GM21723 (cell line): Measurements from ENCODE around the gene DISC1.
"Not testable (repeated sequence)": the region's sequence is repeated elsewhere in the genome, so short reads cannot be mapped to it uniquely, and the experiment has no call there.

Experiments used
- ATAC-seq: cut with Tn5 transposase; IDR thresholded peaks from one replicate; pipeline ENCODE4 v1.9.1; 2021; ENCODE audit warnings: mild to moderate bottlenecking, moderate library complexity; ENCODE audit not compliant: unreplicated experiment

The DISC1 gene

DNA sequence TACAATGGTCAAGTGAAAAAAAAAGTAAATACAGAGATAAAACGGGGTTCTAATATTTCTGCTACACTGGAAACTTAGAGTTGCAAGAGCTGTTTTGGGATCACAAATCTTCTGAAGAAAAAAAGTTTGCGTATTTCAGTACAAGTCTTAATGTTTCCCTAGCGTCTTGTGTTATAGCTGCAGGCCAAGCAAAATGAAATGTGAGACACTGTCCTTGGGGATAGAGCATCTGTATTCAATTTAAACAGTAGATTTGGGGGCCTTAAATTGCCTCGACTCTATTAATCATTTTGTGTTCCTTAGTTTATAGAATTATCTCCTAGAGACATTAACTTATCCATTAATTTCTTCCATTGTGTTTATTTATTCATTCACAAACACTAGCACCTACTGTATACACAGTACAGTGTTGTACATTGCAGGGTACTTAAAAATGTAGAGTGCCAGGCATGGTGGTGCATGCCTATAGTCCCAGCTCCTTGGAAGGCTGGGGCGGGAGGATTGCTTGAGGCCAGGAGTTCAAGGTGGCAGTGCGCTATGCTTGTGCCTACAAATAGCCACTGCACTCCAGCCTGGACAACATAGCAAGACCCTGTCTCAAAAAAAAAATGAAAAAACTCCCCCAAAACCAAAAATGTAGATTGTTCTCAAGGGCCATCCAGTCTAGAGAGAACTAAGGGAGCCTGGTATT is 7.9 kb downstream of the DISC1 start:
- no peak for ATAC-seq

DNA sequence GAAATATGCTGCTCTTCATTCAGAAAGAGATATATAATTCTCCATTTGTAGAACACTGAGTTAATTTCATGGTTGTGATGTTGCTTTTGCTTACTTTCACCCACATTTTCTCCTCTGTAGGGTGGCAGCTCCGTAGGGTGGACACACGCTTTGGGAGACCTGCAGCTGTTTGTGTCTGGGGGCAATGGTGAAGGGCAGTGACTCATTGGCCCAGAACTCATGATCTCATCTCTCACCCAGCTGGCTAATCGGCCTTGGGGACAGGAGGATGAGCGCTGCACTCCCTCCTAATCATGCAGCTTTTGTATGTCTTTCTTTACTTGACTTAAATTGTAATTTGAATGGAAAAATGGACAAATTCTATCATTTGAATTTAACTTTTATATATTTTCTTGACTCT is 9.6 kb downstream of the DISC1 start:
- ATAC-seq, result no peak

DNA sequence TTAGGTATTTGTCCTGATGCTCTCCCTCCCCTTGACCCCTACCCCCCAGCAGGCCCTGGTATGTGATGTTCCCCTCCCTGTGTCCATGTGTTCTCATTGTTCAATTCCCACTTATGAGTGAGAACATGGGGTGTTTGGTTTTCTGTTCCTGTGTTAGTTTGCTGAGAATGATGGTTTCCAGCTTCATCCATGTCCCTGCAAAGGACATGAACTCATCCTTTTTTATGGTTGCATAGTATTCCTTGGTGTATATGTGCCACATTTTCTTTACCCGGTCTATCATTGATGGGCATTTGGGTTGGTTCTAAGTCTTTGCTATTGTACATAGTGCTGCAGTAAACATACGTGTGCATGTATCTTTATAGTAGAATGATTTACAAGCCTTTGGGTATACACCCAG is 10.3 kb downstream of the DISC1 start:
- not testable (repeated sequence) for ATAC-seq

DNA sequence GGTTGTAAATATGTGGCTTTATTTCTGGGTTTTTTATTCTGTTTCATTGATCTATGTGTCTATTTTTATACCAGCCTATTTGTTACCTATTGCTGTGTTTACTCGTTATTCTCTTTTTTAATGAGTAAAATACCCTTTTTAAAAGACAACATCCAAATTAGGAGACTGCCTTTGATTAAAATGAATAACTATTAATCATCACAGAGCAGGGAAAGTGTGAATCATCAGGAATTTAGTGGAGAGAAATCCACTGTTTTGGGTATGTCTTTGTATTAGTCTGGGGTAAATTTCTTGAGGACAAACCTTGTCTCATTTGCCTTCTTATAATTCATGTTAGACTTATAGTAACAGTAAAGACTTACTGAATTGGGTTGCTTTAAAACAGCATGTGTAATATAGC is 12.1 kb downstream of the DISC1 start:
- no peak for ATAC-seq

DNA sequence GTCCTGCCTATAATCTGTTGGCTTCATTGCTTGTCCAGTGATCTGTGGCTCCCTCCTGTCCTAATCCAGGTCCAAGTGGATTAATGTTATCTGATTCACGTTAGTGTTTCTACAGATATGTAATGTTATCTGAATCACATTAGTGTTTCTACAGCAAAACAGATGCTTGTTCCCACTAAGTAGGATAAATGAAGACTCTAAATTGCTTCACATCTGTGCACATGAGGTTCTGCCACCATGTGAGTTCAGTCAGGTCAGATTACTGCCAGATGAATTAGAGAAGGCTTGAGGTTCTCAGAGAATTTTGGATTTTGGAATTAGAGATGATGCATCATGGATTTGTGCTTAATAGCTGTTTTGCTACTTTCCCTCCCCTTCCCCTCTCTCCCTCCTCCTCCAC is 13.2 kb downstream of the DISC1 start:
- ATAC-seq, result no peak

DNA sequence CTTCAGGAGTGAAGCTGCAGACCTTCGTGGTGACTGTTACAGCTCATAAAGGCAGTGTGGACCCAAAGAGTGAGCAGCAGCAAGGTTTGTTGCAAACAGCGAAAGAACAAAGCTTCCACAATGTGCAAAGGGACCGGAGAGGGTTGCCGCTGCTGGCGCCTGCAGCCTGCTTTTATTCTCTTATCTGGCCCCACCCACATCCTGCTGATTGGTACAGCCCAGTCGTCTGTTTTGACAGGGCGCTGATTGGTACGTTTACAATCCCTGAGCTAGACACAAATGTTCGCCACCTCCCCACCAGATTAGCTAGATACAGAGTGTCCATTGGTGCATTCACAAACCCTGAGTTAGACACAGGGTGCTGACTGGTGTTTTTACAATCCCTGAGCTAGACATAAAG is 14.9 kb downstream of the DISC1 start:
- ATAC-seq, result not testable (repeated sequence)

DNA sequence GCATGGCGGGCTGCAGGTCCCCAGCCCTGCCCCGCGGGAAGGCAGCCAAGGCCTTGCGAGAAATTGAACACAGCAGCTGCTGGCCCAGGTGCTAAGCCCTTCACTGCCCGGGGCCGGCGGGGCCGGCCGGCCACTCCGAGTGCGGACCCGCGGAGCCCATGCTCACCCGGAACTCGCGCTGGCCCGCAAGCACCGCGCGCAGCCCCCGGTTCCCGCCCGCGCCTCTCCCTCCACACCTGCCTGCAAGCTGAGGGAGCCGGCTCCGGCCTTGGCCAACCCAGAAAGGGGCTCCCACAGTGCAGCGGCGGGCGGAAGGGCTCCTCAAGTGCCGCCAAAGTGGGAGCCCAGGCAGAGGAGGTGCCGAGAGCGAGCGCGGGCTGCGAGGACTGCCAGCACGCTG is 15.5 kb downstream of the DISC1 start:
- ATAC-seq, result not testable (repeated sequence)

DNA sequence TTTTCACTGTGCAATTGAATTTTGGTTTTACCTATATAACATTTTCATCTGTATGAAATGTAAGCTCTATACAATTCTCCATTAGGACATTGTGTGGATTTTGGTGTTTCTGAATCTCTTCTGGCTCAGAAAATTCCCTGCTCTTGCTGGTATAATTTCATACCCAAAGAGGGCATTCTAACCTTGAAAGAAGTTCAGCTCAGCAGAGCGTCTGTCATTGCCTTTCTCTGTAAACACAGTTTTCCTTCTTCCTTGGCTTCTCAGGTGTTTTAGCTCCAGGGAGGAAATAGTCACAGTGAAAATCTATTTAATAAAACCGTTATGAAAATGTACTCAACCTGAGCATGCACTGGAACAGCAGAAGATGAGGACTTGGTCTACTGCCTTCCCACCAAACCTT is 16.0 kb downstream of the DISC1 start:
- no peak for ATAC-seq

DNA sequence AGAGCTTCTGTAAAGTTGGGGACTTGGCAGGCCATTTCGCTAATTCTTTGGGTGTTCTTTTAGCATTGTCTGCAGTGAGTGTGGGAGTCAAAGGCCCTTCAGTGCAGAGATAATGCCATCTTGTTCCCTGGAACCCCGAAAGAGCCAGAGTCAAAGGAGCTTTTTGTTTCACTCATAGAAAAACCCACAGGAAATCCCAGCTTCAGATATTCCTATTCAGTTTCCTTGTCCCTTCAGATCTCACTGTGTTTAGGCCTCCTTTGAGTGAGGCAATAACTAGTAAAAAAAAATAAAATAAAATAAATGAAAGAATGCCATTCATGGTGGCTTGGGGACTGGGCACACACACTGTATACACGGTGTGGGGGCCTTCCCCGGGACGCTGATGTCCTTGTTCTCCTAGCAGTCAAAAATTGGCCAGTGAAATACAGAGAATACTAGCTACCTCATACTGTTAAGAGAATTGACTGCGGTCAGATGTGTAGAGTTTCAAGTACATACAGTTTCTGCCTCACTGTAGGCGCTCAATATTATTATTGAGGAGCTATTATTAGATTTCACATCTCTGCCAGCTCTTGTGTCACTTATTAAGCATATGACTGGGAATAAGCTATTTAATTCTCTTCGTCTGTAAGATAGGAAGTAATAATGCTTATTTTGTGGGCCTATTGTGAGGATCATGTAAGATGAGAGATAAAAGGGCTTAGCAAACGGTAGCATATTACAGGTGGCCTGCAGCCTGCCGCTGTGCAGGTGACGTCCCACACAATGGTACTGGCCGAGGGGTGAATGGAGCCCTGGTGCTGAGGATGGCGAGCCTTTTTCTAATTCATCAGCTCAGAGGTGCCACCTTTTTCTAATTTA is 16.7 kb downstream of the DISC1 start:
- ATAC-seq, result no peak

DNA sequence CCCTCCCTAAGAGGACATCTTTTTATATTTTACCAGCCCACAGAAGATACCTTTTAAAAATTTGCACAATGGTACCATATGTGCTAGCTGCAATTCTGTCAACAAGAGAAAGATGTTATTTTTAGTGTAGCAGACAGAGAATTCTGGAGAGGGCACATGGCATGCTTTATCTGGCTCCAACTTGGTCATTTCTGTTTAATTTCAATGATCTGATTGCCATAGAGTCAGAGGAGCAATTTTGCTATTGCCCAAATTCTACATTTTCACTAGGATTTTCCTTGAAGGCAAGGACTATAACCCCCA is 17.3 kb downstream of the DISC1 start:
- no peak for ATAC-seq

DNA sequence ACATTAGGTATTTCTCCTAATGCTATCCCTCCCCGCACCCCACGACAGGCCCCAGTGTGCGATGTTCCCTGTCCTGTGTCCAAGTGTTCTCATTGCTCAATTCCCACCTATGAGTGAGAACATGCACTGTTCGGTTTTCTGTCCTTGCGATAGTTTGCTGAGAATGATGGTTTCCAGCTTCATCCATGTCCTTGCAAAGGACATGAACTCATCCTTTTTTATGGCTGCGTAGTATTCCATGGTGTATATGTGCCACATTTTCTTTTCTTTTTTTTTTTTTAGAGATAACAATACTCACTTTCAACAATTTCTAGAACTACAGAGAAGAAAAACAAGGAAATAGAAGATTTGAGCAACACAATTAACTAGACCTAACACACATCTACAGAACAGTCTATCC is 19.0 kb downstream of the DISC1 start:
- ATAC-seq, result not testable (repeated sequence)

DNA sequence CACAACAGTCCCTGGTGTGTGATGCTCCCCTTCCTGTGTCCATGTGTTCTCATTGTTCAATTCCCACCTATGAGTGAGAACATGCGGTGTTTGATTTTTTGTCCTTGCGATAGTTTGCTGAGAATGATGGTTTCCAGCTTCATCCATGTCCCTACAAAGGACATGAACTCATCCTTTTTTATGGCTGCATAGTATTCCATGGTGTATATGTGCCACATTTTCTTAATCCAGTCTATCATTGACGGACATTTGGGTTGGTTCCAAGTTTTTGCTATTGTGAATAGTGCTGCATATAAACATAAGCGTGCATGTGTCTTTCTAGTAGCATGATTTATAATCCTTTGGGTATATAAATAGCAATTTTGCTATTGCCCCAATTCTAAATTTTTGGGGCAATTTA is 19.6 kb downstream of the DISC1 start:
- ATAC-seq, result not testable (repeated sequence)

DNA sequence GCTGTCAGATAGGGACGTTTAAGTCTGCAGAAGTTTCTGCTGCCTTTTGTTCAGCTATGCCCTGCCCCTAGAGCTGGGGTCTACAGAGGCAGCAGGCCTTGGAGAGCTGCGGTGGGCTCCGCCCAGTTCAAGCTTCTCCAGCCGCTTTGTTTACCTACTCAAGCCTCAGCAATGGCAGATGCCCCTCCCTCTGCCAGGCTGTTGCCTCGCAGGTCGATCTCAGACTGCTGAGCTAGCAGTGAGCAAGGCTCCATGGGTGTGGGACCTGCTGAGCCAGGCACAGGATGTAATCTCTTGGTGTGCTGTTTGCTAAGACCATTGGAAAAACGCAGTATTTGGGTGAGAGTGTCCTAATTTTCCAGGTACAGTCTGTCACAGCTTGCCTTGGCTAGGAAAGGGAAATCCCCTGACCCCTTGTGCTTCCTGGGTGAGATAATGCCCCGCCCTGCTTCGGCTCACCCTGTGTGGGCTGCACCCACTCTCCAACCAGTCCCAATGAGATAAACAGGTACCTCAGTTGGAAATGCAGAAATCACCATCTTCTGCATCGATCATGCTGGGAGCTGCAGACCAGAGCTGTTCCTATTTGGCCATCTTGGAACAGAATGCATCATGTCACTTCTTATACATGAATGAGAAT is 25.2 kb downstream of the DISC1 start:
- not testable (repeated sequence) for ATAC-seq

DNA sequence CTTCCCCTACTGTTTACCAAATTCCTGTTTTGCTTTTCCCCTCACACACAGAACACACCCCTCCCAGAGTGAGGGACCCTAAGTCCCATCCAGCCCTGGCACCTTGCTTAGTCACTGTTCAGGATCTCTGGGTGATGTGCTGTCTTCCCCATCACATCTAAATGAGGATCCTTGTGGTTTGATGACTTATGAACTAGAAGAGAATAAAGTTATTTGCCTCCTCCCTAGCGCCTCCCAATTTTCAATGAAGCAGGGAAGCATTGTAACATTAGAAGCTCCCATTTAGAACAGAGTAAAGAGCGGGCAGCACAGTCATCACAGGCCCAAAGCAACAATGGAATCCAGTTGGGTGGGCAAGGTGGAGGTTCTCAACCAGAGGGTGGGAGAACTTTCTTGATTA is 27.0 kb downstream of the DISC1 start:
- ATAC-seq, result no peak

DNA sequence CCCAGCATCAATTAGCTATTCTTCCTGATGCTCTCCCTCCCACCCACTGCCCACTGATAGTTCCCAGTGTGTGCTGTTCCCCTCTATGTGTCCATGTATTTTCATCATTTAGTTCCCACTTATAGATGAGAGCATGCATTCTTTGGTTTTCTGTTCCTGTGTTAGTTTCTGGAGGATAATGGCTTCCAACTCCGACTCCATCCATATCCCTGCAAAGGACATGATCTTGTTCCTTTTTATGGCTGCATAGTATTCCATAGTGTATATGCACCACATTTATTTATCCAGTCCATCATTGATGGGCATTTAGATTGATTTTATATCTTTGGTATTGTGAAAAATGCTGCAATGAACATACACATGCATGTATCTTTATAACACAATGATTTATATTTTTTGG is 30.2 kb downstream of the DISC1 start:
- no peak for ATAC-seq

DNA sequence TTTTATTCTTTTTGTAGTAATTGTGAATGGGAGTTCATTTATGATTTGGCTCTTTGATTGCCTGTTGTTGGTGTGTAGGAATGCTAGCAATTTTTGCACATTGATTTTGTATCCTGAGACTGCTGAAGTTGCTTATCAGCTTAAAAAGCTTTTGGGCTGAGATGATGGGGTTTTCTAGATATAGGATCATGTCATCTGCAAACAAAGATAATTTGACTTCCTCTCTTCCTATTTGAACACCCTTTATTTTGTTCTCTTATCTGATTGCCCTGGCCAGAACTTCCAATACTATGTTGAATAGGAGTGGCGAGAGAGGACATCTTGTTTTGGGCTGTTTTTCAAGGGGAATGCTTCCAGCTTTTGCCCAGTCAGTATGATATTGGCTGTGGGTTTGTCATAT is 31.6 kb downstream of the DISC1 start:
- ATAC-seq, result not testable (repeated sequence)

DNA sequence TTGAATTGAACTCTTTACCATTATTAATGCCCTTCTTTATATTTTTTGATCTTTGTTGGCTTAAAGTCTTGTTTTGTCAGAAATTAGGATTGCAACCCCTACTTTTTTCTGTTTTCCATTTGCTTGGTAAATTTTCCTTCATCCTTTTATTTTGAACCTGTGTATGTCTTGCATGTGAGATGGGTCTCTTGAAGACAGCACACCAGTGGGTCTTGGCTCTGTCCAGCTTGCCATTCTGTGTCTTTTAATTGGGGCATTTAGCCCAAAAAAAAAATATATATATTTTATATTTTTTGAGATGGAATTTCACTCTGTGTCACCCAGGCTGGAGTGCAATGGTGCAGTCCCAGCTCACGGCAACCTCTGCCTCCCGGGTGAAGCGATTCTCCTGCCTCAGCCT is 33.6 kb downstream of the DISC1 start:
- ATAC-seq, result no peak

DNA sequence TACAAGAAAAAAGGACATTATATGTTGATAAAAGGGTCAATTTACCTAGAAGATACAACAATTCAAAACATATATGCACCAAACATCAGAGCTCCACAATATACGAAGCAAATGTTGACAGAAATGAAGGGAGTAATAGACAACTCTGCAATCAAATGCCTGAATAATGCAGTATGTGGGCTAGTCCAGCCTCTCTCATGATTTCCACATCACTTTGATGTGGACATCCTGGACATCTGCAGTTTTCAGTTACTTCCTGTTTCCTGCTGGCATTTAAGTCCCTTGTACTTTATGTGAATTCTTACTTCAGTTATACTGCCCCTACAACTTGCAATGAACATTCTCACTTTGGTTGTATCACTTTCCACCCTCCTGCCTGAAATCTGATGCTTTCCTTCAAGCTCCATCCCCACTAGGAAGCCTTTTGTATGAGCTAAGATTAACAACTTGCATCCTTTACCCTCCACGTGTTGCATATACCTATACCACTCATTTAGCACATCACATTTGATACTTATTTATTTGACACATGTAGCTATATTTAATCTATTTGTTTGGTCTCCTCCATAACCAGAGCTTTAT is 36.7 kb downstream of the DISC1 start:
- no peak for ATAC-seq

DNA sequence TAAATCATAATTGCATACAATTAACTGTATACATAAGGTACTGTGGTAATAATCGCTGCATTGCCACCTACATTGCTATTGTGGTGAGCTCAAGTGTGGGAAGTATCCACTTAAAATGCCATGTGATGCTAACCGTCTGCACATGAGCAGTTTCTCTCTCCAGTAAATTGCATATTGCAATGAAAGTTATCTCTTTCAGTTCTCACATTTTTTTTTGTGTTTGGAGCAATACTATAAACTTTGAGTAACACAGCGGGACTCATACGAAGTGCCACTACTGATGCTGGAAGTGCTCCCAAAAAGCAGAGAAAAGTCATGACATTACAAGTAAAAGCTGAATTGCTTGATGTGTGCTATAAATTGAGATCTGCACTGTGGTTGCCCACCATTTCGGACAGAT is 38.5 kb downstream of the DISC1 start:
- ATAC-seq, result no peak

DNA sequence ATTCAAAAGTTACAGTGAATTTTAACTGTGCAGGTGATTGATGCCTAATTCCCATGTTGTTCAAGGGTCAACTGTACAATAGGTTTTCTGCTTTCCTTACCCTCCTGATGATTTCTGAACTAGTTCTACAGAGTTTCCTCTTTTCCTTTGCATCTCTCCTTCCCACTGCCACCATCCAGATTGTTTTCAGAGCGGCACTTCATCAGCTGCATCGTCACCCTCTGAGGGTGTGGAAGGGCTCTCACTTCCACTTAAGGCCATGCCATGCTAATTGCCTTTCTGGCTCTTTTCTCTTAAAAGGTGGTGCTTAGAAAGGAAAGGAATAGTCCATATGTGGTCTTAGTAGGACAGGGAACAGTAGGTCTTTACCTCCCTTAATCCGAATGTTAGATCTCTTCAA is 39.1 kb downstream of the DISC1 start:
- ATAC-seq, result no peak

DNA sequence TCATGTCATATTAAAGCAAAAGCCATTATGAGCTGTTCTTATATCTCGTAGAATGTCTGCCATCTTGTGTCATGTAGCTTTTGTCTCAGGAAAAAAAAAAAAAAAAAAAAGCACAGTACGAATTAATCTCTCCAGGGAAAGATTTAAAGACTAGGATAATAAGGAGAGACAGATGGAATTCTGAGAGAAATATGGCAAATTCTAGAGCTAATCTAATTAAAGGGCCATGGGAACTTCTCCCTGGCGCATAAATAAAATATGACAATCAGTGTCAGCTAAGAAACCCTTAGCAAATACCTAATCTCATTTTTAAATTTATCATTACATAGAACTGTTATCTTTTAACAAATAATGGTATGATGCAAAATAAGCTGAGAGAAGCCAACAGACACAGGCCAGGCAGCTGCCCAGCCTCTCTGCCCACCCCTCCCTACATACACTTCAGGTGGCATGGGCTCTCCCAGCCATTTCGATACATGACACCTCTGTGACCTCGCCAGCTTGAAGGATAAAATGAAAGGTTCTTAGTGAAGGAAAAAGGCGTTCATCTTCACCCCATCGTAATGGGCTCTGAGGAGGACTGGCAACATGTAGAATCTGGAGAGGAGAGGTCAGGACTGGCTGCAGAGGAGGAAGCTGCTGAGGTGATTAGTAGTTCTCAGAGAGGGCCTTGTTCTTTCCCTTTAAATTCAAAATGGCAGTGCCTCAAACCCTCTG is 39.8 kb downstream of the DISC1 start:
- ATAC-seq, result no peak
